ENCODE measurements around the gene SDHAF4. TPM values are rescaled to one million over a fixed set of nuclear protein-coding genes. Genes with fewer than 3 reads are reported as not detected.

The SDHAF4 gene
- 8.6 and 10.8 TPM in 2 replicates for total RNA-seq
- 3.6 and 4.4 TPM in 2 replicates for polyA plus RNA-seq
- 4.0 and 5.8 TPM in 2 replicates for polyA plus RNA-seq (2011; cell fraction: cytosol; rRNA removed)
- polyA plus RNA-seq (2011; cell fraction: nucleus; rRNA removed): 3.6 and 4.6 TPM in 2 replicates
- 6.0 and 9.2 TPM in 2 replicates for polyA plus RNA-seq (2012)
- polyA minus RNA-seq: 1.5 and 2.7 TPM in 2 replicates
- polyA minus RNA-seq (2011; cell fraction: cytosol; rRNA and poly(A)+ RNA removed): not detected
- polyA minus RNA-seq (2011; cell fraction: nucleus; rRNA and poly(A)+ RNA removed): 1.2 and 2.5 TPM in 2 replicates
- Bru-seq, nascent RNA: percentile 68 among the genes with signal in this experiment
- percentile 51 among the genes with signal in this experiment for BruChase-seq, experiment 1, labeled RNA remaining after a 6-hour chase
- BruChase-seq, experiment 2, labeled RNA remaining after a 2-hour chase: percentile 47 among the genes with signal in this experiment
- long read RNA-seq, transcript SDHAF4-201 (3 exons, 1,196 nt): major isoform, 13 of 18 reads
- long read RNA-seq, partial matches to known transcripts: 0 of 18 reads
- long read RNA-seq, other reads (novel, unspliced or antisense): 5 of 18 reads

- FAIRE-seq: peak; percentile 83
- POLR2A ChIA-PET: interaction anchor here (1.0 to 1.3 kb wide), 2 partner anchors 21 to 101 kb away, joined by 3 to 4 read pairs; no protein-coding TSS in a partner anchor
Observed at GRCh38 chr6:70566751-70567382, at the start of gene SDHAF4. Gene SDHAF4, plus strand, starts transcription at chr6:70566930. Its CDS starts 11 bp downstream, at chr6:70566941.

More at GRCh38 chr6:70566751-70567382, at the start of gene SDHAF4:
- peaks cover 6% of the 10 kb centered on the region for H3K4me1 ChIP-seq (ENCODE audit: control insufficient read depth, extremely low read depth, insufficient read depth, low read length)
- H3K27me3 ChIP-seq (ENCODE audit: control insufficient read depth in 2 of 2, insufficient read depth in 2 of 2, low read length in 2 of 2): no peaks in the 10 kb centered on the region
- peak; percentile 90 for DNase-seq (ENCODE audit: low read depth, low spot score)
- peaks cover 5% of the 10 kb centered on the region for H3K79me2 ChIP-seq (ENCODE audit: control insufficient read depth, insufficient read depth, low read length)
- H2AFZ ChIP-seq (ENCODE audit: low read depth, low read length): peak within 1 kb of the TSS; percentile 99
- no peak for TF ChIP-seq MAX (IDR thresholded peaks at IDR 0.05; ENCODE audit: insufficient read depth, insufficient read length)
- peak; percentile 92 for TF ChIP-seq POLR2AphosphoS5 (IDR thresholded peaks at IDR 0.05; ENCODE audit: insufficient read depth, low read depth, low read length)
- TF ChIP-seq JUN (IDR thresholded peaks at IDR 0.05; ENCODE audit: borderline replicate concordance, insufficient read depth, insufficient read length, low read depth): no peak
- peak in 1 of 2 donors; percentile 2 for TF ChIP-seq CTCF (IDR thresholded peaks at IDR 0.05; ENCODE audit: extremely low read depth in 1 of 2, insufficient read depth in 1 of 2, low read depth in 1 of 2, low read length in 2 of 2)
- TF ChIP-seq POLR2A (IDR thresholded peaks at IDR 0.05; ENCODE audit: low read depth, low read length): peak; percentile 93
- no peak for TF ChIP-seq GATA2 (IDR thresholded peaks at IDR 0.05; ENCODE audit: insufficient read depth, insufficient read length, low read depth, low read length)
- no peak for TF ChIP-seq FOS (IDR thresholded peaks at IDR 0.05; ENCODE audit: borderline replicate concordance, insufficient read depth, low read length)
- peak within 1 kb of the TSS; percentile 90 to 94 (median 92) for H3K4me3 ChIP-seq (replicated peaks in 1 of 3; ENCODE audit: insufficient read depth in 1 of 3, low read depth in 1 of 3, low read length in 3 of 3)
- H4K20me1 ChIP-seq (replicated peaks; ENCODE audit: control insufficient read depth, extremely low read depth, insufficient read depth, low read length): no peaks in the 10 kb centered on the region
- TSS peak; percentile 64 for BruUV-seq (replicated peaks)
- CTCF ChIA-PET: interaction anchor here (0.8 to 2.6 kb wide), 5 partner anchors 10 to 390 kb away, joined by 3 to 9 read pairs (median 4); partner anchors contain the start of gene B3GAT2
- H3K27ac ChIP-seq (ENCODE audit: insufficient read depth, low read depth, low read length): peak within 1 kb of the TSS; percentile 73
- intact Hi-C loops (cut with micrococcal nuclease): loop anchor here (2.0 to 5.0 kb wide), 2 partner anchors 102 to 155 kb away; partner anchors contain the start of gene FAM135A
- dilution Hi-C loops (cut with MboI; ENCODE audit: extremely low pct_ligation_motif_present, low sequenced_read_pairs): no loop called here
- H3K9me1 ChIP-seq (replicated peaks; ENCODE audit: control insufficient read depth, extremely low read depth, insufficient read depth, low read length): no peaks in the 10 kb centered on the region
- H3K4me2 ChIP-seq (ENCODE audit: insufficient read depth, low read length): peak within 1 kb of the TSS; percentile 93
- H3K36me3 ChIP-seq (ENCODE audit: control insufficient read depth in 2 of 2, extremely low read depth in 1 of 2, insufficient read depth in 2 of 2, low read length in 2 of 2): no peaks in the 10 kb centered on the region
- H3K9me3 ChIP-seq (replicated peaks; ENCODE audit: control insufficient read depth, insufficient read depth, low read length): no peaks in the 10 kb centered on the region
- peak within 1 kb of the TSS; percentile 93 for H3K9ac ChIP-seq (replicated peaks; ENCODE audit: extremely low read depth, insufficient read depth, low read length)

All from endothelial cell of umbilical vein (primary cell).